Measurements from ENCODE around the gene POLR3E.

Gene POLR3E

GRCh38 chr16:22297114-22297870 lies at the start of gene POLR3E:
Gene POLR3E (plus strand): TSS chr16:22297409. CDS start chr16:22302969, 5,560 bp downstream.
- peak; percentile 94 for TF ChIP-seq CTCF (IDR thresholded peaks at IDR 0.05; ENCODE audit: poor library complexity, severe bottlenecking)
- peak within 1 kb of the TSS; percentile 80 for H3K4me3 ChIP-seq (ENCODE audit: severe bottlenecking)
- peak; percentile 96 for DNase-seq (ENCODE audit: low spot score)
- H3K27ac ChIP-seq (ENCODE audit: poor library complexity, severe bottlenecking) = peak within 1 kb of the TSS; percentile 74
- H3K4me1 ChIP-seq (ENCODE audit: insufficient read depth, poor library complexity, severe bottlenecking) = no peaks in the 10 kb centered on the region
- H3K36me3 ChIP-seq (ENCODE audit: low read depth) = no peaks in the 10 kb centered on the region; the same call in none of the 2 replicates
- no peaks in the 10 kb centered on the region for H3K27me3 ChIP-seq (ENCODE audit: insufficient read depth, poor library complexity, severe bottlenecking)
- ATAC-seq (ENCODE audit: low read depth) = peak; percentile 85
- H3K9me3 ChIP-seq (ENCODE audit: severe bottlenecking) = no peaks in the 10 kb centered on the region

GRCh38 chr16:22250522-22250921 lies 46.7 kb upstream of the POLR3E start:
- no peak overlapping the region for H3K27ac ChIP-seq (ENCODE audit: poor library complexity, severe bottlenecking)
- ATAC-seq (ENCODE audit: low read depth) = no peak

DNA sequence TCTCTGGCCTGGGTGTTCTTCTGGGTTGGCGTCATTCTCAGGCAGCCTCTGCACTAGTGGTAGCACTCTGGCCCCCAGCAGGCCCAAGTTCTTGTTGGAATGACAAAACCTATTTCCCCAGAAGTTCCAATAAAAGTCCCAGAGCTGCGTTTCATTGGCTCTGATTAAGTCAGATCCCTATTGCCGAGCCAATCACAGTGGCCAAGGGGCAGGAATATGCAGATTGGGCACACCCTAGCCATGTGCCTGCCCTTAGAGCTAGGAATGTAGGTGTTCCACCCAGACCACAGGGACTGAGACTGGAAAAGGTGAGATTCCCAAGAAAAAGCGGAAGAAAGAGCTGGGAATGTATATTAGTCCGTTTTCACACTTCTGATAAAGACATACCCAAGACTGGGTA lies 44.9 kb upstream of the POLR3E start:
- no peaks in the 10 kb centered on the region for H3K9me3 ChIP-seq (ENCODE audit: severe bottlenecking)
- H3K27ac ChIP-seq (ENCODE audit: poor library complexity, severe bottlenecking) = no peak overlapping the region
- no peak for ATAC-seq (ENCODE audit: low read depth)
- no peak for TF ChIP-seq CTCF (IDR thresholded peaks at IDR 0.05; ENCODE audit: poor library complexity, severe bottlenecking)
- peaks cover 46% of the 10 kb centered on the region for H3K36me3 ChIP-seq (ENCODE audit: low read depth)
- no peak overlapping the region for H3K4me3 ChIP-seq (ENCODE audit: severe bottlenecking)
- no peaks in the 10 kb centered on the region for H3K27me3 ChIP-seq (ENCODE audit: insufficient read depth, poor library complexity, severe bottlenecking)
- no peak for DNase-seq (ENCODE audit: low spot score)
- no peaks in the 10 kb centered on the region for H3K4me1 ChIP-seq (ENCODE audit: insufficient read depth, poor library complexity, severe bottlenecking)

More at GRCh38 chr16:22250522-22250921, 46.7 kb upstream of the POLR3E start:
- Histone ChIP-seq H3K4me1 (ENCODE audit: insufficient read depth, poor library complexity, severe bottlenecking) (no peaks in the 10 kb centered on the region), H3K36me3 (ENCODE audit: low read depth) (peaks cover 35% of the 10 kb centered on the region), H3K27me3 (ENCODE audit: insufficient read depth, poor library complexity, severe bottlenecking) (no peaks in the 10 kb centered on the region), H3K4me3 (ENCODE audit: severe bottlenecking) (no peak overlapping the region), H3K9me3 (ENCODE audit: severe bottlenecking) (no peaks in the 10 kb centered on the region)
- DNase-seq (ENCODE audit: low spot score) = no peak
- TF ChIP-seq CTCF (IDR thresholded peaks at IDR 0.05; ENCODE audit: poor library complexity, severe bottlenecking) = no peak

GRCh38 chr16:22253272-22253671 lies 43.9 kb upstream of the POLR3E start:
- no peak for ATAC-seq (ENCODE audit: low read depth)

More at GRCh38 chr16:22253272-22253671, 43.9 kb upstream of the POLR3E start:
- Histone ChIP-seq H3K27ac (ENCODE audit: poor library complexity, severe bottlenecking) (no peak overlapping the region), H3K4me1 (ENCODE audit: insufficient read depth, poor library complexity, severe bottlenecking) (no peaks in the 10 kb centered on the region), H3K9me3 (ENCODE audit: severe bottlenecking) (no peaks in the 10 kb centered on the region), H3K36me3 (ENCODE audit: low read depth) (peaks cover 56% of the 10 kb centered on the region), H3K4me3 (ENCODE audit: severe bottlenecking) (no peak overlapping the region), H3K27me3 (ENCODE audit: insufficient read depth, poor library complexity, severe bottlenecking) (no peaks in the 10 kb centered on the region)
- DNase-seq (ENCODE audit: low spot score) = no peak
- no peak for TF ChIP-seq CTCF (IDR thresholded peaks at IDR 0.05; ENCODE audit: poor library complexity, severe bottlenecking)

All from RWPE2 (cell line).